CD4-positive, alpha-beta T cell treated with Interleukin-4 for 4 hours (primary cell): ENCODE results near the gene IL6R.
A peak's percentile ranks its signal among the peaks of the same experiment; 100 is the strongest.

Experiments
- DNase-seq: peaks from one replicate; pipeline ENCODE4 v3.0.0-alpha.2; 2020

IL6R gene

DNA sequence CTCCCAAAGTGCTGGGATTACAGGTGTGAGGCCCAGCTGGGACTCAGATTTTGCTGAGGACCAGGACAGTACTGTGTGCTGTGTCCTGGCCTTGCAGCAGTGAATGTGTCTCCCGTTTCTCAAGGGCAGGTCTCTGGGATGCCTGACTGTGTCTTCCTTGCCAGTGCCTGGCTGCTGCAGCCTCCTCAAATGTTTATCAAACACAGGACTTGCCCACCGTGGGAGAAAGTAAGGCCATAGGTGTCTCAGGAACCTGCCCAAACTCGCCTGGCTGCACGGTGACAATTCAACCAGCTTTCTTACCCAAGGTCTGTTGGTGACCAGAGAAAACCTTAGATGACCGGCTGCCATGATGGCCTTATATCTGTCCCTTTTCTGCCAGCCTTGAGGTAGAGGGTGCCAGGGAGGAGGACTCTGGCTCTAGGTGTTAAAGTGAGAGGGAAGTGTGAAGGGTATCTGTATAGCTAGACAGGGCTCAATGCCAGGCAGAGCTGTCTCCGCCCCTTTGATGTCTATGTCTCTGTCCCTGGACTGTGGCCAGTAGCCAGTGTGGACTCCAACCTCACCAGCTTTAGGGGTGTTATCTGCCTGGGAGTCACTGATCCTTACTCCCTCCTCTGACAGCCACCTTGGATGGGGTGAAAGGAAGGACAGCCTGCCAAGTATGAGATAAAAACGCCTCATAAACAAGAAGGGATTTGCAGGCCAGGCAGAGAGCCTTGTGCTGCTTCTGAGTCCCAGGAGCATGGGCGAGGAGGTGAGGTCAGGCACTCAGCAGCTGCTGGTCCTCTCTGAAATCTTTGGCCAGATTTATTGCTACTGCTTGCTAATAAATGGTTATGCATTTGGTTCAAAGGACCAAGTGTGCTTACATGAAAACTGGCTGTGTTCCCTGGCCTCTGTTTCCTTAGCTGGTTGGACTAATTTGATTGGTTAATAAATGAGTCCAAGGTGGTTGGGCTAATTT is 22.3 kb downstream of the IL6R start:
- no peak for DNase-seq

- no peak for DNase-seq
Observed at GRCh38 chr1:154429118-154429517, 24.0 kb downstream of the IL6R start.

DNA sequence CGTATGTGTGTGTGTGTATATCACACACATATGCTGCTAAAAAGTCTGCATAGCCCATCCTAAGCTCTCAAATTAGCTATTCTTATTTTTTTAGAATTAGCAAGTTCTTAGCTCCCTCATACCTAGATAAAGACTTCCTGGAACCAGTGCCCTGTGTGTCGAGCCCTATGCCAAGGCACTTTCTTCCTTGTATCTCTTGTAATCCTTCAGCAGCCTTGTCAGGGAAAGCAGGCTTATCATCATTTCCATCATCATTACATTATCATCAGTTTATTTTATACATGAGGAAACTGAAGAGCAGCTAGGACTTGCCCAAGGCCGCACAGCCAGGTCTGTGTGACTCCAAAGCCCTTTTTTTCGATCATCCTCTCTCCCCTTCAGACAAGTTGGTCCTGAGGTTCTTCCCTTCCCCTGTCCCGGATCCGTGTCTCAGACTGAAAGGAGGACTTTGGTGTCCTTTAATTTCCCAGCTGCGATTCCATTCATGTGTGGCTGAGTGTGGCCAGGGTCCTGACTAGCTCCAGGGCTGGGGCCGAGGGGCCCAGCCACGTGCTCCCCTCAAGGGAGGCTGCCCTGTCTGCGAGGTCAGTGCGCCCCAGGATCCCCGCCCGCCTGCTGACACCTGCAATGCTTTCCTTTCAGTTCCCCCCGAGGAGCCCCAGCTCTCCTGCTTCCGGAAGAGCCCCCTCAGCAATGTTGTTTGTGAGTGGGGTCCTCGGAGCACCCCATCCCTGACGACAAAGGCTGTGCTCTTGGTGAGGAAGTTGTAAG is 24.9 kb downstream of the IL6R start:
- no peak for DNase-seq

DNA sequence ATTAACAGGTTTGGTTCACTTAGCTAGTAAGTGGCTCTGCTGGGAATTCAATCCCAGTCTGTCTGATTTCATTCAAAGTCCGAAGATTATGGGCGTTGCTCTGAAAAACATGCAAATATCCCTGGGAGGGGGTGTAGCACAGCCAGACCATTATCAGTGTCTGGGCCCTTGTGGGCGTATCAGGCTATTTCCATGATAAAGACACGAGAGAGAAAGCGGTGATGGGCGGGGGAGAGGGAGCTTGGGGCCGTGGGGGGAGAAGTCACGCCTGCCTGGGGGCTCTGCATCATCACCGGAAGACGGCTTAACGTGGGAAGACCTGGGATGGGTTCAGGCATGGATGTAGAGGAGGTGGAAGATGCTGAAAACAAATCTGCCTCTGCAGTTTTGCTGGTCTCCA is 25.8 kb downstream of the IL6R start:
- no peak for DNase-seq

GRCh38 chr1:154431586-154432373 is 26.6 kb downstream of the IL6R start:
- DNase-seq, result peak; percentile 69

- DNase-seq, result peak; percentile 70
Observed at GRCh38 chr1:154433161-154433764, 28.1 kb downstream of the IL6R start.

- DNase-seq, result no peak
Observed at GRCh38 chr1:154434346-154435085, 29.4 kb downstream of the IL6R start.

- no peak for DNase-seq
Observed at GRCh38 chr1:154435599-154436200, 30.6 kb downstream of the IL6R start.

DNA sequence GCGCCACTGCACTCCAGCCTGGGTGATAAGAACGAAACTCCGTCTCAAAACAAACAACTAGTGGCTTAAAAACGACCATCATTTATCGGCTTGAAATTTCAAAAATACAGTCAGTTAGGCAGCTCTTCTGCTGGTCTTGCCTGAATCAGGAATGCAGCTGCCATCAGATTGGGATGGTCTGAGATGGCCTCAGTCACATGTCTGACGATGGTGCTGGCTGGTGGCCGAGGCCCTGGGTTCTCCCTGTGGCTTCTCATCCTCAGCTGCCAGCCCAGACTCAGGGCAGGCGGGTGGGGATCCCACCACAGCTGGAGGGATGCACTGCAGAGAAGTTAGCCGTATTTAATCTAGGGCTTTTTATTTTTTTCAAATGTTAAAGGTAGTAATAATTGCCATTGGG is 31.3 kb downstream of the IL6R start:
- no peak for DNase-seq

- no peak for DNase-seq
Observed at GRCh38 chr1:154440036-154440804, 35.1 kb downstream of the IL6R start.

DNA sequence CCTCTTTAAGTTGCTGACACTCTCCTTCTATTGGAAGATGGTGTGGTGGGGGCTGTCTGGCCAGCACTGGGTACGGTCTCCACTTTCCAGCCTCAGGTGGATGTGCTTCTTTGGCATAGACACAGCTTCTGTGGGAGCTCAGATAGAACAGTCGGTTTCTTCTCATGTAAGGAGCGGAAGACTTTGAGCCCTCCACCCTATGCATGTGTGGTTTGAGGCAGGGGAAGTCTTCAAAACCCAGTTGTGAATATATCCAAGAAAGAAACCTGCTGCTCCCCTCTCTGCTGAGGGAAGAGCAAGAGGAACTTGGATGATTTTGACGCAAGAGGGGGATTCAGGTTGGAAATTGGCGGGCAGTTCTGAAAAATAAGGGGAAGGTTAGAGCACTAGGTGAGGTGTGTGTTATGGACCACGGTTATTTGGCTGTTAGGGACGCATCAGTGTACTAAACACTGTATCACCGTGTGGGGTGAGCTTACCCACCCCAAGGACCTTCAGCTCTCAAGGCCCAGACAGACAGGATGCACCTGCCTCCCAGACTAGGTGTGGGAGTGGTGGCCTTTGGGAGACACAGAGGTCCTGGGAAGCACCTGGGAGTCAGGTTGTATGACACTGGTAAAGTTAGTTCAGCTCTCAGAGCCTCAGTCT is 36.2 kb downstream of the IL6R start:
- DNase-seq, result no peak

DNA sequence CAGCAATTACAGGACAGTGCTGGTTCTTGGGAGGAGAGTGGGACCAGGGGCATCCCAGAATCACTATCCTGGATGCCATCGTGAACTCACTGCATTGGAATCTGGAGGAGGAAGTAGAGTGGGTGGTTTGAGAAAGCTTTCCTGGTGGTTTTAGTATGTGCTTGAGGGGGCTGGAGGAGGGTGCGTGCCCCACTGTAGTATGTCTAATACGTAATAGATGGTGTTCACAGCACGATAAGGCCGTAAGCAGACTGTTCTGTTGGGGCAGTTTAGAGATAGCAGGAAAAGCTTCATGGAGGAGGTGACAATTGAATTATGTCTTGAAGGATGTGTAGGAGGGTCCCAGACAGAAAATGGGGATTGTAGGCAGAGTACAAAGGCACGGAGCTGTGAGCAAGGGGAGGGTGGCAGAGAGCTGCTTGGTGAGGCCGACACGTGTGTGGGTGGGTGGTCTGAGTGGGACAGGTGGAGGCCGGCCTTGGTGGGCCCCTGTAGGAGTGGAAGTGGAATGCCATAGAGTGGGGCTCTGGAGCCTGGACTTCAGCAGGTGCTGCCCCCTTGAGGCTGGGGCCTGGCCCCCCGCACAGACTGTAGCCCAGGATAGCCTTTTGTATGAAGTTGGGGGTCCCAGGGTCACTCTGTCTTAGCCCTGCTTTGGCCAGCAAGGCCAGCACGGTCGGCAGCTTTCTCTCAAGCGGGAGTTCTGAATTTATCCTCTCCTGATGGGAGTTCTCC is 37.0 kb downstream of the IL6R start:
- no peak for DNase-seq

GRCh38 chr1:154443274-154444013 is 38.3 kb downstream of the IL6R start:
- no peak for DNase-seq

DNA sequence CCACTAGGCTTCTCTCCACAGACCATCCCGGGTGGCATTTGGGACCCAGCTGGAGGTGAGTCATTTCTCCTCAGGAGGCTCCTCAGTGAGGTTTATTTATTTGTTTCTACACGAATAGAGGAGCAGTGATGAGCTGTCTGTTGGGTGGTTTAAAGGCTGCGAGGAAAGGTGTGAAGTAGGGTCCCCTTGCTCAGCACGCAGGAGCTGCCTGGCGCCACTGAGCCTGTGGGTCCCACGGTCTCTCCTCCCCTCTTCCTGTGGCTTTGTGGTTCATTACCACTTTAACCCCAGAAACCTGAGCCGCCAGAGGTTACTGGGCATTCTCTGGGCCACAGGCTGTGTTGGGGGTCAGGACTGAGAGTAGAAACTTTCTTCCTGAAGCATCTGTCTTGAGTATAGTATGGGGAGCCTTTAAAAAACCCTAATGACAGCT is 39.9 kb downstream of the IL6R start:
- peak; percentile 57 for DNase-seq

DNA sequence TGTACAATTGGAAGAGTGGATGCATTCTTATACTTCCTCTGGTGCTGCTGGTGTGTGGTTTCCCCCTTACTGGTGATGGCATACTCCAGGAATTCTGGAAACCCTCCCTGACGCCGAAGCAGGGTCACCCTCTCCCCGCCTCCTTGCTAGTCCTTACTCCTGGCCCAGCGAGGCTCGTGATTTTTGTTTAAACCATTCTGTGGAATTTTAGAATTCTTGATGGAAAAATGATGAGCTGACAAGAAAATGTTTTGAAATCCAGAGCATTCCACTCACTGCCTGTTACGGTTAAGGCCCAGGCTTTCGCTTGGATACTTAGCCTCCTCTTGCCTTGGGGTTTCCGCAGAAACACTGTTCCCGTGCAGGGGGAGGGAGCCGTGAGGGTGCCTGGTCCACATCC is 41.1 kb downstream of the IL6R start:
- DNase-seq, result no peak

DNA sequence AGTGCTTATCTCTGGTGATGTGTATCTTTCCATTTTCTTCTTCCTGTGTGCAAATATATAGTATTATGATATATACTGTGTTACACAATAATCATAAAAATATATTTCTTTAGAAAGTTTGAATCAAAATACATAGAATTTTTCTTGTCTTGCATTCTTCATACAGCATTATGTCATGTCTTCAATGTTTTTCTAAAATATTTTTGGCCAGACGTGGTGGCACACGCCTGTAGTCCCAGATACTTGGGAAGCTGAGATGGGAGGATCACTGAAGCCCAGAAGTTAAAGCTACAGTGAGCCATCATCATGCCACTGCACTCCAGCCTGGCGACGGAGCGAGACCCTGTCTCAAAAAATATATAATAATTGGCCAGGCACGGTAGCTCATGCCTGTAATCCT is 41.6 kb downstream of the IL6R start:
- DNase-seq, result no peak

DNA sequence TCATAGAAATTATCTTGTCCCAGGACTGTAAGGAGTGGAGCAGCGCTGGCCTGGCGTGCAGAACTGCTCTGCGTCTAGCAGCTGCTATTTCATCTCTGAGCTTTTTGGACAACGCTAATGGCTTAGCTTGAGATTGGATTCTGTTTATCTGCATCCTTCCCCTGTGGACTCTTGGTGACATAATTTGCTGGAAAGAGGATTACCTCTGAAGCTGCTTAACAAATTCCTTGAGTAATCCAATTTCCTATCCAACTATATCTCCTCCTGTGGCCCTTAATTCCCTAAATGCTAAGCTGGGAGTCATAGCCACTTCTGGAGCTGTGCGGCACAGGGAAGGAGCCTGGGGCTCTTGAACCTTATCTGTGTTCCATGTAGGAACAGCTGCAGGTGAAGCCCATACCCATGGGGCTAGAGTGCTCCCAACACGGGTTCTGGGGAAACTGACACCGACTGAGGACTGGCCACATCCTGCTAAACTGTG is 43.2 kb downstream of the IL6R start:
- DNase-seq, result no peak

DNA sequence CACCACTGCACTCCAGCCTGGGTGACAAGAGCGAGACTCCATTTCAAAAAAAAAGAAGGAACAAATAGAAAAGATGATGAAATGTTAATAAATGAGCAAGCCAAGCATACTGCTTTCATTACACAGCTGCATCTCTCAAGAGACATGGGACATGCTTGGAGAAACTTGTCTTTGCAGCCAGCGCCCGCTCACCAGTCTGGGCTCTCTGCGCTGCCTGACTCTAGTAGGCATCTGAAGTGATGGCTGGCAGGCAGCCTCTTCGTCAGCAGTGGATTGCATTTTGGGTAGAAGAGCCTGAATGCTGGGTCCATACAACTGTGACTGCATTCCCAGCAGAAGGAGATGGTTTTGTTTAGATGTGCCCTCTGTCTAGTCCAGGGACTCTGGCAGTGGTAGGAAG is 48.0 kb downstream of the IL6R start:
- no peak for DNase-seq
